NCI-H1436 (cell line): ENCODE results near the gene ZNF786.
"Not testable (repeated sequence)": the region's sequence is repeated elsewhere in the genome, so short reads cannot be mapped to it uniquely, and the experiment has no call there.

Experiments
- DNase-seq: peaks from one replicate; lab custom pipeline; 2025; lab: John Stamatoyannopoulos, UW

ZNF786 gene

DNA sequence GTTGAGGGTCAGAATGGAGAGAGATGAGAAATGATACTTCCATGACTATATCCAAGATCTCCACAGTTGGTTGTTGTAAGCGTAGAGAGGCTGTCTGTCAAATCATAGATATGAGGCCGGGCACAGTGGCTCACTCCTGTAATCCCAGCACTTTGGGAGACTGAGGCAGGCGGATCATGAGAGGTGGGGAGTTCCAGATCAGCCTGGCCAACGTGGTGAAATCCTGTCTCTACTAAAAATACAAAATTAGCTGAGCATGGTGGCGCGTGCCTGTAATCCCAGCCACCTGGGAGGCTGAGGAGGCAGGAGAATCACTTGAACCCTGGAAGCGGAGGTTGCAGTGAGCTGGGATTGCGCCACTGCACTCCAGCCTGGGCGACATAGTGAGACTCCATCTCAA, 60.1 kb downstream of the ZNF786 start:
- DNase-seq: not testable (repeated sequence)

DNA sequence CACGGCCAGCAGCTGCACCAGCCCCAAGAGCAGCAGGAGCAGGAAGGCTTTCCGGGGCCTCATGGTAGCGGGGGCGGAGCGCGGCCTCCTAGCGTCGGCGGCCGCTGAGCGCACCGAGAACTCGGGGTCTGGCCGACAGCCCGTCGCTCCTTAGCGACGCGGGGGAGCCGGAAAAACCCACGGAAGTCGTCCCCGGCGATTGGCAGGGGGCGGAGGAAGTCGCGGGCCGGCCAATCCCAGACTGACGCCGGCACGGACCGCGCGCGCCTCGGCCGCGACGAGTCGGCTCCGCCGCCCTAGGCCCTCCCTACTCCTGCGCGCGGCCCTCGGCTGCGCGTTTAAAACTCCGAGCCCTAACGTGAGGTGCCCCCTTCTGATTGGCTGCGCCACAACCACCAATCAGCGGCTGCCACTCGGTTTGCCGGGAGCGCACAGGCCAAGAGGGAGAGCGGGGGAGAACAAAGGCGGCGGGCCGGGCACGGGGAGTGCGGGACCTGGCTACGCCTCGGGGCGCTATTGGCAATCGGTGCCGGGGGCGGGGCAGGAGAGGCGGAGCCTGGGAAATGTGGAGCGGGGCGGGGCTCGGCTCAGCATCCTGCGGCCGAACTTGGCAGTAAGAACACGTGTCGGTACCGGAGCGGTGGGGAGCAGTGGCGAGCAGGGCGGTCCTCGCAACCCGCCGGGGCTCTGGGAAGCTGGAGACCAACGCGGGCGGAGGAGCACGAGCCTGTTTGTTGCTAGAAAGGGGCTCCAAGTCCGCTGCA, 62.0 kb downstream of the ZNF786 start, which contains the start of gene PDIA4:
Gene PDIA4, minus strand, starts transcription at position 160 of the 764 bp plus-strand sequence. Its CDS starts 97 bp downstream, at position 63.
- DNase-seq: peak; percentile 97

DNA sequence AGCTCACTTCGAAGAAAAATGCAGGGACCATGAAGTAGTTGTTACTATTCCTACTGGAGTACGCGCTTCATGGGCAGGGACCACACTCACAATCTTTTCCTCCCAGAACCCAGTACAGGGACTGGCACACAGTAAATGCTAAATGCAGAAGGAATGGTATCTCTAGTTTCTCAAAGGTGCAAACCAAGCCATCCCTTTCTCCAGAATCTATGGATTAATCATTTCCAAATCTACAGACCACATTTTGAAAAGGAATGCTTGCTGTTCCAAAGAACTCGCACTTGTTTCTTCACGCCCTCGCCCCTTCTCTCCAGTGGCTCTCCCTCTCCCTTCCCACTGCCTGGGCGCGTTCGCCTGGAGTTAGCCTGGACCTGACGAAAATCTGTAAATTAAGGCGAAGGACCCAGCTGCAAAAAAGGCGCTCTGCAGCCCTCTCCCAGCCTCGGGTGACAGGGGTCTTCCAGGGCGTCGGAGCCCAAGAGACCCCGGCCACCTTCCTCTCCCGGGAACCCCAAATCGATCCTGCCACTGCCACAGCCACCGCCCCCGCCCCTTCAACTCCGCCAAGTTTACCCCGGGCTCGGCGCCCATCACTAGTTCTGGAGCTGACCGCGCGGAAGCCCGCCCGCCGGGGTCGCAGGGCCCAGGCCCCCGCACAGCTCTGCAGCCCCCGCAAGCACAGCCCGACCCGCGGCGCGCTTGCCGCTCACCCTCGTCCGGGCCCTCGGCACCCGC, 62.7 kb downstream of the ZNF786 start:
- DNase-seq: no peak

DNA sequence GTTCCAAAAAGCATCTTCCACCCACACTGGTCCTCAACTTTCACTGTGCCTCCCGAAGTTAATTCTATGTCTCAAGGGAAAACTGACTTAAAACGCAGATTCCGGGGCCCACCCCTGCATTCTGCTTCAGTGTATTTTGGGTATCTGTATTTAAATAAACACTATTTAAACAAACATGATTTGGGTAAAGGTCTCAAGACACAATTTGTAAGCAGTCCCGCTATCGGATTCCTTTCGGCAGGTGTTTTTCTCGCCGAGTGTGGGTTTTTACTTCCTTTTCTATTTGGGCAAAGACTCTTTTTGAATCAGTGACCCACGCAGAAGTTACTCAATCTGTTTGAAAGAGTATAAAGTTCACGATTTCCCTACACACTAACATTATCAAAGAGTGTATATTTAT, 63.5 kb downstream of the ZNF786 start:
- no peak for DNase-seq

DNA sequence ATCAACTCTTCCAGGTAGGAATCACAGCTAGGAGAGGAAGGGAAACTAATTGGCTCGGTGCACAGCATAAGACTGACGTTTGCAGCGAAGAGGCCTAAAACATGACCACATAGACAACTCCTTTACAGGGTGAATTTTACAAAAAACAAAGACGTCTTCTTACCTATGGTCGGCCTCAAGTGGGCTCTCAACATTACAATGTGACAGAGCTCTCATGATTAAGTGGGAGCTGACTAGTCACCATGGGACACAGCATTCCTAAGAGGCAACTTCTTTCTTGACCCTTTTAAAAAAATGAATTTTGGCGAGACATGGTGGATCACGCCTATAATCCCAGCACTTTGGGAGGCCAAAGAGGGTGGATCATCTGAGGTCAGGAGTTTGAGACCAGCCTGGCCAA, 66.9 kb downstream of the ZNF786 start:
- DNase-seq: no peak

DNA sequence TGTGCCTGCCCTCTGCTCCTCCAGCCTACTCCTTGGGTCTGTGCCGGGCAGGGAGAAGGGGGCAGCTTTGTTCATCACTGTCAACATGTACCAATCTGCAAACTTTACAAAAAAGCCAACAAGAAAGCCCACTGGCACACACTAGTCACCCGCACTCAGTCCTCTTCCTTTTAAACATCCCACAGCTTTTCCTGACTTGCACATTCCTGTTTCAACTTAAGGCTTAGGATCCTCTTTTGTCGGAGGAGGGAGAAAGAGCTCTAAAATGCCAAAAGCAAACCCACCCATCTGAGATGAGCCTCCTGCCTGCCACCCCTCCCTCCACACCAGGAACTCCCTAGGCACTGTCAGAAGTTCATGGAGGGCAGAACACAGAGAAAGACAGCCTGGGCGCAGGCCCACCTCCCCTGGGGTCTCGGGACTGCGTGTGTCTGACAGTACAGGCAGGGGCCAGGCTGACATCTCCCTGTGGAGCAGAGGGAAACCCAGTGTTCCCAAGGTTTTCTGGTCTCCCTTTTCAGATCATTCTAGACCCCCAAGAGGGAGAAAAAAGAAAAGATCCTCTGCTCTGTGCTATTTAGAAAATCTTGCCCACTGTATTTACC, 67.7 kb downstream of the ZNF786 start:
- no peak for DNase-seq

DNA sequence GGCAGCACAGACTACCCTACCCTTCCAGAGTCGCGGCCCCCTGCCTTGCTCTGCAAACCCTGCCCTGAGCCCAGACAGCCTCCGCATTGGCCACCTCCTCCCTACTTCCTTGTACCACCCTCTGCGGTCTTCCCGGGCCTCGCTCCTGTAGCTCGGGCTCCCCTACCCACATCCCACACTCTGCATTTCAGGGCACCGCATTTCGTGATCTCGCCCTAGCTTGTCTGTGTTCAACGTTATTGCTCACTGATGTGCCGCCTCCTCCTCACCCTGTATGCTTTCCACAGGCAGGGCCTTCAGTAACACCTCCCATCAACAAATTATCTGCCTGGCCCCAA, 68.8 kb downstream of the ZNF786 start:
- no peak for DNase-seq

DNA sequence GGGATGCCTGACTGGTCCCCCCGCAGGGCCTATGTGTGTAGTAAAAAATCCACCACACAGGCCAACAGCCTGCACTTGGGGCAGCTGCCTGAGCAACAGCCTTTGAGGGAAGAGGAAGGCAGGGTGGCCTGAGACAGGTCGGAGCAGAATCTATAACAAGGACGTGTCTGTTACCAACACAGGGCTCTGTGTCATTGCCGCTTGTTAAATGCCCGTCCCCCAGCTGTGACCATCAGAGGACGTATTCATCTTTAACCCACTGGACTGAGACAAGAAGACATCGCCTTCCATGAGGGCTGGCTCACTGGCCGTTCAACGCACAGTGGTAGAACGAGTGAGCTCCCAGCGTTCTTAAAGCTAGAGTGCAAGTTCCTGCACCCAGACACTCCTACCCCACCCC, 70.0 kb downstream of the ZNF786 start:
- DNase-seq: no peak
